CD8-positive, alpha-beta memory T cell (primary cell): ENCODE data around the gene SORCS1. TPM values are rescaled to one million over a fixed set of nuclear protein-coding genes. Genes with fewer than 3 reads are reported as not detected.

Experiments
- CTCF ChIA-PET: fragments of 350-600 bp; sonication (Branson Sonifier 250); formaldehyde crosslinking; loops from one replicate; lab custom pipeline; 2021; ENCODE audit warnings: antibody characterized with exemption; lab: Charles Lee
- POLR2A ChIA-PET: fragments of 350-600 bp; sonication (Branson Sonifier 250); formaldehyde crosslinking; loops from one replicate; lab custom pipeline; 2021; ENCODE audit warnings: antibody characterized with exemption; lab: Charles Lee
- DNase-seq, 5 donors: peaks; one replicate each; pipeline versions ENCODE4 v3.0.0 to v3.0.0-alpha.2; 2020 to 2022; ENCODE audit warnings: mixed read lengths in 1 of 5
- H3K27ac ChIP-seq: one replicate; pipeline ENCODE4 v1.7.0; 2013; ENCODE audit warnings: low read depth, mild to moderate bottlenecking, low read length, moderate library complexity
- H3K27me3 ChIP-seq: 2 replicates; pipeline ENCODE4 v1.7.0; 2013; ENCODE audit warnings: low read length, mild to moderate bottlenecking; ENCODE audit not compliant: insufficient read depth, poor library complexity, severe bottlenecking
- H3K36me3 ChIP-seq: 2 replicates; pipeline ENCODE4 v1.7.0; 2013; ENCODE audit warnings: mild to moderate bottlenecking, low read length, moderate library complexity; ENCODE audit not compliant: insufficient read depth
- H3K4me1 ChIP-seq: 2 replicates; pipeline ENCODE4 v1.7.0; 2013; ENCODE audit warnings: mild to moderate bottlenecking, low read length, moderate library complexity; ENCODE audit not compliant: insufficient read depth
- H3K4me3 ChIP-seq: 2 replicates; pipeline ENCODE4 v1.7.0; 2013; ENCODE audit warnings: mild to moderate bottlenecking, low read length
- H3K9me3 ChIP-seq: 2 replicates; pipeline ENCODE4 v1.7.0; 2013; ENCODE audit warnings: mild to moderate bottlenecking, low read length
- H3K27ac Mint-ChIP-seq, 8 donors: one replicate each; pipeline ENCODE4 v1.8.0; 2020 to 2021; ENCODE audit warnings: mixed read lengths in 8 of 8, mild to moderate bottlenecking in 6 of 8, inconsistent platforms in 3 of 8, moderate library complexity in 3 of 8
- H3K27me3 Mint-ChIP-seq, 2 donors: one replicate each; pipeline ENCODE4 v1.8.0; 2020 to 2021; ENCODE audit warnings: mixed read lengths in 2 of 2, mild to moderate bottlenecking in 1 of 2, moderate library complexity in 1 of 2
- H3K36me3 Mint-ChIP-seq, 3 donors: one replicate each; pipeline ENCODE4 v1.8.0; 2020 to 2021; ENCODE audit warnings: mixed read lengths in 3 of 3, inconsistent platforms in 1 of 3, mild to moderate bottlenecking in 1 of 3
- H3K4me1 Mint-ChIP-seq, 3 donors: one replicate each; pipeline ENCODE4 v1.8.0; 2020 to 2021; ENCODE audit warnings: mixed read lengths in 3 of 3, inconsistent platforms in 1 of 3, mild to moderate bottlenecking in 1 of 3
- H3K4me3 Mint-ChIP-seq, 7 donors: one replicate each; pipeline ENCODE4 v1.8.0; 2020 to 2021; ENCODE audit warnings: mixed read lengths in 7 of 7, mild to moderate bottlenecking in 6 of 7, moderate library complexity in 4 of 7, inconsistent platforms in 2 of 7
- H3K9me3 Mint-ChIP-seq, 5 donors: one replicate each; pipeline ENCODE4 v1.8.0; 2020 to 2022; ENCODE audit warnings: mixed read lengths in 5 of 5, mild to moderate bottlenecking in 3 of 5, moderate library complexity in 2 of 5, inconsistent platforms in 1 of 5
- polyA plus RNA-seq: library from polyadenylated mRNA; unstranded; fragments of 300-500 nt; fragmentation: Illumina TruSeq; gene quantifications from one replicate; pipeline ENCODE4 v1.2.3, GENCODE V29; 2021
- total RNA-seq, 2 experiments: library from RNA; stranded (reverse); gene quantifications; one replicate each; pipeline ENCODE4 v1.2.3, GENCODE V29; 2021

Gene SORCS1
- total and polyA plus RNA-seq, 3 experiments from 2014 or later: not detected

DNA sequence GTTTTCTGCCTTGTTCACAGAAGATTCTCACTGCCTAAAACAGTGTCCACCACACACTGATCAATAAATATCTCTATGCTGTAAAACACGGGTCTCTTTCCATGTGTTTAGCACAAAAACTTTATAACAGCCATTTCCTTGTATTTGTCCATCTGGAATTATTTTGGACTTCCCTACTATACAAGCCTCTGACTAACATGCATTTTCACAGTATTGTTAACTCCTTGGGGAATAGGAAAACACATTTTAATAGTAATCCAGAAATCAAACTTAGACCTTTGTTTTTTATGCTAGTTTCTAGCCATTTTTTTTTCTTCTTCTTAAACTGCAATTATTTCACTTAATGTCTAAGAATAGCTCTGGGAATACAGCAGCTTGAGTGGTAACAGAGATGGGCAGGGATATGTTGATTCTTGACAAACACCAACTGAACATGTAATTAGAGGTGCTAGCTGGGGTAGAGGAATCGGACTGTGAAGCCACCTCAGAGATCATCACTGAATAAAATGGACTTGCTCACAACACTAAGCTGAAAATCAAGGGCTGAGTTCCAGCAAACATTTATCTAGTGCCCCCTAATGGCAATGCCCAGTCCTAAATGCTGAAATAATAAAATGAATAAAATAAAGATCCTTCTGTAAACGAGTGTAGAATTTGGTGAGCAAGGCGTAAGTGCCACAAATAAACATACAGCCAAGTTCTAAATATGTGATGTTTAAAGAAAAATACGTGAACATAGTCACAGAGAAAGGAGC, 593.1 kb downstream of the SORCS1 start:
- no peaks in the 10 kb centered on the region for H3K4me1 ChIP-seq
- H3K27me3 Mint-ChIP-seq: no peaks in the 10 kb centered on the region
- no peaks in the 10 kb centered on the region for H3K27me3 ChIP-seq
- DNase-seq: no peak
- ChIA-PET CTCF (no interaction called here), POLR2A (no interaction called here)
- H3K27ac ChIP-seq: no peak overlapping the region
- H3K36me3 Mint-ChIP-seq: no peaks in the 10 kb centered on the region
- H3K9me3 ChIP-seq: no peaks in the 10 kb centered on the region
- H3K9me3 Mint-ChIP-seq: peaks cover 0 to 9% (median 7%) of the 10 kb centered on the region in 5 donors
- H3K4me3 Mint-ChIP-seq: no peak overlapping the region
- H3K4me3 ChIP-seq: no peak overlapping the region
- no peak overlapping the region for H3K27ac Mint-ChIP-seq
- H3K36me3 ChIP-seq: no peaks in the 10 kb centered on the region
- no peaks in the 10 kb centered on the region for H3K4me1 Mint-ChIP-seq

DNA sequence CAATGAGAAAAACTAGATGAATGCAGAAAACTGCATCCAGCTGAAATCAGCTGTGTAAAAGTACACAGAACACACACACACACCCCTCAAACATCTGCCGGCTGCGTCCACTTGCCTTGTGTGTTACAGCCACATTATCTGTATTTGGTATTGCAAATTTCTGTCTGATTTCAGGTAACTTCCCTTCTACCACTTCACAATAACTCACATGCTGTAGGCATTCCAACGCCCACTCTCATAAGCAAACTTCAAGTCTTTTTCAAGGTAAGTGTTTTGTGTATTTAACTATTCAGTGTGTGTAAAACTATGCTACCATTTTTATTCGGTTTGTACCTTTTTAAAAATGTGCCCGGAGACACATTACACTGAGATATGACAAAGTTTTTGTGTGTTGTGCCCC, 594.2 kb downstream of the SORCS1 start:
- H3K27ac ChIP-seq: no peak overlapping the region
- H3K9me3 ChIP-seq: no peaks in the 10 kb centered on the region
- Mint-ChIP-seq H3K4me1 (no peaks in the 10 kb centered on the region), H3K27me3 (no peaks in the 10 kb centered on the region), H3K4me3 (no peak overlapping the region), H3K9me3 (peaks cover 1 to 7% (median 4%) of the 10 kb centered on the region in 5 donors), H3K36me3 (no peaks in the 10 kb centered on the region), H3K27ac (no peak overlapping the region)
- no peaks in the 10 kb centered on the region for H3K27me3 ChIP-seq
- no peaks in the 10 kb centered on the region for H3K4me1 ChIP-seq
- no peaks in the 10 kb centered on the region for H3K36me3 ChIP-seq
- ChIA-PET POLR2A (no interaction called here), CTCF (no interaction called here)
- H3K4me3 ChIP-seq: no peak overlapping the region
- no peak for DNase-seq

DNA sequence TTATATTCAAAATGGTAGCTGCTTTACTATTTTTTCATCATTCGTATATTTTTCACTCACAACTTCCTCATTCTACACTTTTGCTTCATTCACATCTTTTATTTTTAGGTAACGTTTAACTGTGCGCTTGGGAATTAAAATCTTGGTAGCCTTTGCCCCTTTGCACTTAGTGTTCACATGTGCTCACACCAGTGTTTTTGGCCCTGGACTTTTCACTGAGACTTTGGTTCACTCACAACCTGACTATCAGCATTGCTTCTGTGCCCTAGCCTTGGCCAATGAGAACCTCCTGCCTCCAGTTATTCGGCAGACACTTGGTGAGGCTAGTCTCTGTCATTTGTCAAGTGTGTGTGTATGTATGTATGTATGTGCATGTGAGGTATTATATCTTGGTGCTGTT, 596.9 kb downstream of the SORCS1 start:
- no peak overlapping the region for H3K27ac ChIP-seq
- no peaks in the 10 kb centered on the region for H3K4me1 ChIP-seq
- H3K36me3 ChIP-seq: no peaks in the 10 kb centered on the region
- H3K4me3 ChIP-seq: no peak overlapping the region
- H3K9me3 ChIP-seq: no peaks in the 10 kb centered on the region
- CTCF ChIA-PET: no interaction called here
- POLR2A ChIA-PET: no interaction called here
- Mint-ChIP-seq H3K9me3 (peaks cover 1 to 8% (median 6%) of the 10 kb centered on the region in 5 donors), H3K36me3 (no peaks in the 10 kb centered on the region), H3K27ac (no peak overlapping the region), H3K4me3 (no peak overlapping the region), H3K4me1 (no peaks in the 10 kb centered on the region), H3K27me3 (no peaks in the 10 kb centered on the region)
- H3K27me3 ChIP-seq: no peaks in the 10 kb centered on the region
- DNase-seq: no peak

DNA sequence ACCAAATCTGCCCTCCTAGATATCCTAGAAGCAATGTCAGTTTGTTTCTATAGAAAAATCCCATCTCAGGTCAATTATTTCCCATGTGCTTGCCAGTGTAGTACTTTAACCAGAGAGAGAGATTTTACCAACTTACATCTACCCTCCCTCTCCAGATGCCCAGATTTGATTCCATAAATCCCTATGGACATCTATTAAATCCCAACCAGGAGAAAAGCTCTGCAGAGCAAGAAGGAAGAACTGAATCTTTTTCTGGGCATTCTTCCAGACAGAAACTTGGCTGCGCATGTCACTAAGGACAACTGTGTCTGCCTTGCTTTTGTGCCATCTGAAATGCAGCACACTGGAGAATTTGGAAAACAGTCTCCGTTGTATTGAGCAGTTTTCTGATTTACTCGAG, 597.6 kb downstream of the SORCS1 start:
- no peak for DNase-seq
- H3K27me3 Mint-ChIP-seq: no peaks in the 10 kb centered on the region
- ChIA-PET POLR2A (no interaction called here), CTCF (no interaction called here)
- no peaks in the 10 kb centered on the region for H3K36me3 ChIP-seq
- H3K27ac ChIP-seq: no peak overlapping the region
- peaks cover 1 to 8% (median 6%) of the 10 kb centered on the region in 5 donors for H3K9me3 Mint-ChIP-seq
- no peak overlapping the region for H3K4me3 ChIP-seq
- H3K4me3 Mint-ChIP-seq: no peak overlapping the region
- H3K4me1 Mint-ChIP-seq: no peaks in the 10 kb centered on the region
- H3K27me3 ChIP-seq: no peaks in the 10 kb centered on the region
- no peaks in the 10 kb centered on the region for H3K4me1 ChIP-seq
- H3K9me3 ChIP-seq: no peaks in the 10 kb centered on the region
- peak overlapping the region in 1 of 8 donors; percentile 23 for H3K27ac Mint-ChIP-seq
- no peaks in the 10 kb centered on the region for H3K36me3 Mint-ChIP-seq

DNA sequence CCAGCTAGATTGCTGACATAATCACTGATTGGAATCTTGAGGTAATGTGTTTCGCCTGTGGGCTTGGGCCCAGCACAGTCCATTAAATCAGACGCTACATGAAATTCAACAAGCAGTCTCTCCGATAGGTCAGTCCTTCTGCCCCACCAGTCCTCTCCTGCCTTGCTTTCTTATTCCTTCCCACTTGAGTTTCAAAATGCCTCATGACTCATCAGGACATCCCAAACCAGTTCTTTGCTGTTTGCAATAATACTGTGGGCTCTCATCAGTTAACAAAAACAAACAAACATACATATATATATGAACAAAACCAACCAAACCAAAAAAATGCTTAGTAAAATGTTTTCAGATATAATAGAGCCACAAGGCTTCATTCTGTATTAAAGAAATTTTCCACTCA, 599.0 kb downstream of the SORCS1 start:
- no peak overlapping the region for H3K27ac Mint-ChIP-seq
- H3K27me3 ChIP-seq: no peaks in the 10 kb centered on the region
- DNase-seq: no peak
- CTCF ChIA-PET: no interaction called here
- POLR2A ChIA-PET: no interaction called here
- H3K36me3 ChIP-seq: no peaks in the 10 kb centered on the region
- H3K4me3 ChIP-seq: no peak overlapping the region
- no peaks in the 10 kb centered on the region for H3K27me3 Mint-ChIP-seq
- no peaks in the 10 kb centered on the region for H3K36me3 Mint-ChIP-seq
- H3K9me3 ChIP-seq: no peaks in the 10 kb centered on the region
- H3K27ac ChIP-seq: no peak overlapping the region
- peaks cover 0 to 14% (median 2%) of the 10 kb centered on the region in 5 donors for H3K9me3 Mint-ChIP-seq
- H3K4me1 Mint-ChIP-seq: no peaks in the 10 kb centered on the region
- no peak overlapping the region for H3K4me3 Mint-ChIP-seq
- H3K4me1 ChIP-seq: no peaks in the 10 kb centered on the region

DNA sequence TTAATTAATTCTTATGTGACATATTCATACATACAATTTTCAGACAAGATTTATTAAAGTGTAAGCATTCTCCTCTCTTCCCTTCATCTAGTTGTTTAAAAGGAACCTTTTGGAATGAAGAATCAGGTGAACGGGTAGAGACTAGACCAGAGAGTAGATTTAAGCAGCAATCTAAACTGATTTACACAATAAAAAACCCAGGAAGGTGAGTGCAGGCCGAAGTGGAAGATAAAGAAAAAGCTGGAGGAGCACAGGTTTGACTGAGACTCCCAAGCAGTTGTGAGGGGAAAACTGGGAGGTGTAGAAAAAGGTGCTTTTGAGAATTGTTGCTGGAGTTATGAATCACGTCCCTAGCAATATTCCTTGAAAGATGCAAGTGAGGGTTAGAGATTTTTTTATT, 601.1 kb downstream of the SORCS1 start:
- CTCF ChIA-PET: no interaction called here
- Histone ChIP-seq H3K27ac (no peak overlapping the region), H3K9me3 (no peaks in the 10 kb centered on the region), H3K36me3 (no peaks in the 10 kb centered on the region), H3K27me3 (no peaks in the 10 kb centered on the region), H3K4me1 (no peaks in the 10 kb centered on the region), H3K4me3 (no peak overlapping the region)
- Mint-ChIP-seq H3K4me3 (no peak overlapping the region), H3K27me3 (no peaks in the 10 kb centered on the region), H3K4me1 (no peaks in the 10 kb centered on the region), H3K9me3 (peaks cover 0 to 18% (median 6%) of the 10 kb centered on the region in 5 donors), H3K36me3 (no peaks in the 10 kb centered on the region), H3K27ac (no peak overlapping the region)
- POLR2A ChIA-PET: no interaction called here
- no peak for DNase-seq

DNA sequence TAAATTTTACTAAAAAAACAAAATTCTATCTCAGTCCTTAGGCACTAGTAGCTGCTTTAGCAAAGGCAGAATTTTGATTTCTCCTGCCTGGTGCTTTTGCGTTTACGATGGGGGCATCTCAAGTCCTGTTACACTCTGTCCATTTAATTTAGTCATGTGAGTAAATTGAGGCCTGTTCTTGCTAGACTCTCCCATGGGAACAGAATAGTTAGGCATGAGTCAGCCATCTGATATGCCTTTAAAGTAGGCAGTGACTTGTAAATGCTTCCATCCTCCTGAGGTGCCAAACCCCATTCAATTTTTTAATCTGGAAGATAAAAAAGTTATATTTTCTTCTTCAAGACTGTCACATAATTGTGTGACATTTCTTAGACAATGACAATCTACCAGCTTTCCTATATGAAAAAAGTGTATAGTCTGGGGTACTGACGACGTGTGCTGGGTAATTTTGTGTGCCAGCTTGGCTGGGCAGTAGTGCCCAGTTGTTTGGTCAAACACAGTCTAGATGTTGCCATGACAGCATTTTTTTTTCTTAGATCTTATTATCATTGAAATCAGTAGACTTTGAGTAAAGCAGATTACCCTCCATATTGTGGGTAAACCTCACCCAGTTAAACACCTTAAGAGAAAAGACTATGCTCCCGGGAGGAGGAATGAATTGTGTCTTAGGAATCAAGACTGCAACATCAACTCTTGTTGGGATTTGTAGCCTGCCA, 603.4 kb downstream of the SORCS1 start:
- Mint-ChIP-seq H3K9me3 (peaks cover 2 to 18% (median 6%) of the 10 kb centered on the region in 5 donors), H3K27ac (no peak overlapping the region)
- POLR2A ChIA-PET: no interaction called here

DNA sequence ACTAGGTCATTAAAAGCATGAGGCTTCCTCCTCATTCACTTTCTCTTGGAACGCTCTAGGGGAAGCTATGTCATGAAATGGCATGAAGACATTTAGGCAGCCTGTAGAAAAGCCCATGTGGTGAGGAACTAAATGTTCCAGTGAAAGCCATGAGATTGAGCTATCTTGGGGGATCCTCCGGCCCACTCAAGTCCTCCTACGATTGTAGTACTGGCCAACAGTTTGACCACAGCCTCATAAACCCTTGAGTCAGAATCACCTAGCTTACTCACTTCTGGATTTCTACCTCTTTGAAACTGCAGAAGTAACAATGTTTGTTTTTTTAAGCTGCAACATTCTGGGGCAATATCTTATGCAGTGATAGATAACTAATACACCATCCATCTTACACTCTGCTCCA, 605.1 kb downstream of the SORCS1 start:
- Histone ChIP-seq H3K36me3 (no peaks in the 10 kb centered on the region), H3K4me1 (no peaks in the 10 kb centered on the region), H3K27ac (no peak overlapping the region), H3K4me3 (no peak overlapping the region), H3K9me3 (no peaks in the 10 kb centered on the region), H3K27me3 (no peaks in the 10 kb centered on the region)
- Mint-ChIP-seq H3K27ac (no peak overlapping the region), H3K36me3 (peaks cover 0 to 1% (median 0%) of the 10 kb centered on the region in 3 donors), H3K4me1 (no peaks in the 10 kb centered on the region), H3K27me3 (no peaks in the 10 kb centered on the region), H3K9me3 (peaks cover 2 to 14% (median 5%) of the 10 kb centered on the region in 5 donors), H3K4me3 (no peak overlapping the region)
- DNase-seq: no peak
- ChIA-PET CTCF (no interaction called here), POLR2A (no interaction called here)

More for the DNA sequence above, 603.4 kb downstream of the SORCS1 start:
- Histone ChIP-seq H3K9me3 (no peaks in the 10 kb centered on the region), H3K36me3 (no peaks in the 10 kb centered on the region), H3K4me3 (no peak overlapping the region), H3K27ac (no peak overlapping the region), H3K27me3 (no peaks in the 10 kb centered on the region), H3K4me1 (no peaks in the 10 kb centered on the region)
- Mint-ChIP-seq H3K27me3 (no peaks in the 10 kb centered on the region), H3K36me3 (peaks cover 0 to 1% (median 0%) of the 10 kb centered on the region in 3 donors), H3K4me1 (no peaks in the 10 kb centered on the region), H3K4me3 (no peak overlapping the region)
- CTCF ChIA-PET: no interaction called here
- DNase-seq: no peak
